Fibroblast of lung (primary cell): ENCODE data around the gene TSPYL4. TPM values are rescaled to one million over a fixed set of nuclear protein-coding genes. Genes with fewer than 3 reads are reported as not detected.

Experiments
- DNase-seq, 2 donors: peaks; one replicate each; pipeline versions ENCODE4 v3.0.0 to v3.0.0-alpha.2; 2010; ENCODE audit warnings: low read depth in 2 of 2
- H2AFZ ChIP-seq: 2 replicates; pipeline ENCODE4 v1.5.1; 2012; ENCODE audit warnings: low read length, control low read depth, inconsistent platforms
- H3K27ac ChIP-seq: 2 replicates; pipeline ENCODE4 v1.5.1; 2011; ENCODE audit warnings: low read length, control low read depth; ENCODE audit not compliant: insufficient read depth
- H3K27me3 ChIP-seq: 2 replicates; pipeline ENCODE4 v1.5.1; 2011; ENCODE audit warnings: mild to moderate bottlenecking, low read length; ENCODE audit not compliant: control insufficient read depth, insufficient read depth
- H3K36me3 ChIP-seq: 2 replicates; pipeline ENCODE4 v1.5.1; 2011; ENCODE audit warnings: low read length; ENCODE audit not compliant: control insufficient read depth, insufficient read depth
- H3K4me1 ChIP-seq: 2 replicates; pipeline ENCODE4 v1.5.1; 2011; ENCODE audit warnings: low read length; ENCODE audit not compliant: control insufficient read depth, insufficient read depth; ENCODE audit errors: extremely low read depth
- H3K4me2 ChIP-seq: 2 replicates; pipeline ENCODE4 v1.5.1; 2011; ENCODE audit warnings: low read length, control low read depth; ENCODE audit not compliant: insufficient read depth; ENCODE audit errors: extremely low read depth
- H3K4me3 ChIP-seq, 4 experiments: fragments of 200-600 bp in 1 of 4; sonication (generic) in 1 of 4; replicated peaks in 1 of 4; 2 replicates each; pipeline ENCODE4 v1.5.1; 2011 to 2016; ENCODE audit warnings: low read length in 4 of 4, low read depth in 3 of 4, mild to moderate bottlenecking in 3 of 4, control low read depth in 2 of 4, inconsistent platforms in 1 of 4, mixed read lengths in 1 of 4; ENCODE audit not compliant: insufficient read depth in 1 of 4; ENCODE audit errors: control extremely low read depth in 1 of 4
- H3K79me2 ChIP-seq: 2 replicates; pipeline ENCODE4 v1.5.1; 2012; ENCODE audit warnings: mild to moderate bottlenecking, low read length, inconsistent platforms; ENCODE audit not compliant: control insufficient read depth, insufficient read depth
- H3K9ac ChIP-seq: 2 replicates; pipeline ENCODE4 v1.5.1; 2011; ENCODE audit warnings: mild to moderate bottlenecking, low read length, control low read depth; ENCODE audit not compliant: insufficient read depth
- H3K9me3 ChIP-seq: 2 replicates; pipeline ENCODE4 v1.5.1; 2012; ENCODE audit warnings: low read depth, low read length; ENCODE audit not compliant: control insufficient read depth, insufficient read depth
- H4K20me1 ChIP-seq: 2 replicates; pipeline ENCODE4 v1.5.1; 2011; ENCODE audit warnings: low read length; ENCODE audit not compliant: control insufficient read depth, insufficient read depth; ENCODE audit errors: extremely low read depth
- EZH2 ChIP-seq: IDR thresholded peaks from 2 replicates; pipeline ENCODE4 v1.5.1; 2012; ENCODE audit warnings: low read length, control low read depth, mild to moderate bottlenecking; ENCODE audit errors: missing control alignments
- polyA plus RNA-seq, 2 donors: library from polyadenylated mRNA; depleted of rRNA in 1 of 2; stranded (reverse) in 1 of 2; unstranded in 1 of 2; fragments of >200 nt; gene quantifications; 2 replicates each; pipeline ENCODE4 v1.2.1, GENCODE V29; 2011 to 2012; ENCODE audit warnings: missing spikeins in 1 of 2
- total RNA-seq: library from RNA; depleted of rRNA; stranded (reverse); fragments of >200 nt; gene quantifications from 2 replicates; pipeline ENCODE4 v1.2.1, GENCODE V29; 2014
- TF ChIP-seq, protein P1 (sequence below), 2 donors: IDR thresholded peaks in 1 of 2; conservative IDR thresholded peaks in 1 of 2; 1 replicate in 1 of 2; 2 replicates in 1 of 2; pipeline ENCODE4 v1.5.1; 2011 to 2012; ENCODE audit warnings: low read length in 2 of 2, control low read depth in 1 of 2, inconsistent platforms in 1 of 2, low read depth in 1 of 2, mild to moderate bottlenecking in 1 of 2

TSPYL4 gene
- total and polyA plus RNA-seq, 2 donors (not counting 1 experiment from before 2014, with no cell fraction given) = 5.3 to 25.0 TPM

DNA sequence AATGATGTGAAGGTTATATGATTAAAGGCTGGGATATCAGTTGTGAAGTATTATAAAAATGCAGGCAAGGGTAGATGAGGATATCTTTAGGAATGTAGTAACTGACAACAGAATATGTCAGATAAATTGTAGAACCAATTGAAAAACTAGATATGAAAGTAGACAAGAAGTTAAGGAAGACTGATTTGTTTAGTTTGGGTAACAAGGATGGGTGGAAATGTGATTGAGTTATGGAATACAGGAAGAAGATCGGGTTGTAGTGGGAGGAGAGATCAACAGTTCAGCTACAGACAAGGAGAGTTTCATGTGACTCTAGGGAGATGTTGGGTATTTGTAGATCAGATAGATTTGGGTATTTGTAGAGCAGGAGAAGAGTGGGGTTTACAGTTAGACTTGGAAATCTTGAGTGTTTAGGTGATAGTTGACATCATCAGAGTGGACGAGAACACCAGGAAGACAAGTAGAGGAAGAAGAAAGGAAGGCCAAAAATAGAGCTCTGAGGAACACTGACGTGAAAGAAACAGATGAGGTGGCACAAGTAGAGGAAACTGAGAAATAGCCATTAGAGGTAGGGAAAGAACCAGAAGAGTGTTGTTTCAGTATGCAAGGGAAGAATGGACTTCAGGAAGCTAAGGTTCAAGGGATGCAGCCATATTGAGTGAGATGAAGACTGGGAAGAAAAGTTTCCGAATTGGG, 38.0 kb upstream of the TSPYL4 start:
- Histone ChIP-seq H3K4me3 (no peak overlapping the region), H3K36me3 (no peaks in the 10 kb centered on the region), H3K79me2 (no peaks in the 10 kb centered on the region), H2AFZ (no peak overlapping the region), H3K4me2 (no peak overlapping the region), H3K9me3 (no peaks in the 10 kb centered on the region), H3K27ac (no peak overlapping the region), H3K9ac (no peak overlapping the region), H3K27me3 (no peaks in the 10 kb centered on the region), H4K20me1 (no peaks in the 10 kb centered on the region), H3K4me1 (peaks cover 2% of the 10 kb centered on the region)
- DNase-seq = peak in 1 of 2 donors; percentile 28
- TF ChIP-seq EZH2 = no peak
- TF ChIP-seq, protein P1, sequence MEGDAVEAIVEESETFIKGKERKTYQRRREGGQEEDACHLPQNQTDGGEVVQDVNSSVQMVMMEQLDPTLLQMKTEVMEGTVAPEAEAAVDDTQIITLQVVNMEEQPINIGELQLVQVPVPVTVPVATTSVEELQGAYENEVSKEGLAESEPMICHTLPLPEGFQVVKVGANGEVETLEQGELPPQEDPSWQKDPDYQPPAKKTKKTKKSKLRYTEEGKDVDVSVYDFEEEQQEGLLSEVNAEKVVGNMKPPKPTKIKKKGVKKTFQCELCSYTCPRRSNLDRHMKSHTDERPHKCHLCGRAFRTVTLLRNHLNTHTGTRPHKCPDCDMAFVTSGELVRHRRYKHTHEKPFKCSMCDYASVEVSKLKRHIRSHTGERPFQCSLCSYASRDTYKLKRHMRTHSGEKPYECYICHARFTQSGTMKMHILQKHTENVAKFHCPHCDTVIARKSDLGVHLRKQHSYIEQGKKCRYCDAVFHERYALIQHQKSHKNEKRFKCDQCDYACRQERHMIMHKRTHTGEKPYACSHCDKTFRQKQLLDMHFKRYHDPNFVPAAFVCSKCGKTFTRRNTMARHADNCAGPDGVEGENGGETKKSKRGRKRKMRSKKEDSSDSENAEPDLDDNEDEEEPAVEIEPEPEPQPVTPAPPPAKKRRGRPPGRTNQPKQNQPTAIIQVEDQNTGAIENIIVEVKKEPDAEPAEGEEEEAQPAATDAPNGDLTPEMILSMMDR (conservative IDR thresholded peaks at IDR 0.05 in 1 of 2, IDR thresholded peaks at IDR 0.05 in 1 of 2; ENCODE audit: low read depth in 1 of 2, low read length in 2 of 2) = no peak

DNA sequence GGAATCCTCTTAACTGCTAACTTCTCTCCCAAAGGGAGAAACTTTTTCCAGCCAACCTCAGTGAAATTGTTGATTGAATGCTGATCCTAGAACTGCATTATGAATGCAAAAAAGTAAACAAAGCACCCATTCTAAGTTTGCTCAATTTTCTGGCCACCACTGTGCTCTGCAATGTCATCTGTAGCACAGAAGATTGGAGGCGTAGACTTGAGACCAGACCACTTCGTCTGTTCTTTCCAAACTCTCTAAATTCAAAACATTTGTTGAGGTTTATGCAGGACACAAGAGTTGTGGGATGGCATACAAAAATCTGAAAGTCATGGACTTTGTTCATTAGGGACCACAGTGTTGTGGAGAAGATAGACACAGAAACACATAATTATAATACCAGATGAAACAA, 36.9 kb upstream of the TSPYL4 start:
- TF ChIP-seq EZH2 = no peak
- TF ChIP-seq, protein P1 (conservative IDR thresholded peaks at IDR 0.05 in 1 of 2, IDR thresholded peaks at IDR 0.05 in 1 of 2; ENCODE audit: low read depth in 1 of 2, low read length in 2 of 2) = no peak
- peaks cover 2% of the 10 kb centered on the region for H3K4me1 ChIP-seq
- no peak overlapping the region for H2AFZ ChIP-seq
- no peaks in the 10 kb centered on the region for H3K36me3 ChIP-seq
- H3K9me3 ChIP-seq = no peaks in the 10 kb centered on the region
- no peak for DNase-seq
- no peaks in the 10 kb centered on the region for H3K79me2 ChIP-seq
- no peak overlapping the region for H3K27ac ChIP-seq
- H3K4me2 ChIP-seq = no peak overlapping the region
- H3K4me3 ChIP-seq = no peak overlapping the region
- H3K9ac ChIP-seq = no peak overlapping the region
- no peaks in the 10 kb centered on the region for H4K20me1 ChIP-seq
- no peaks in the 10 kb centered on the region for H3K27me3 ChIP-seq

DNA sequence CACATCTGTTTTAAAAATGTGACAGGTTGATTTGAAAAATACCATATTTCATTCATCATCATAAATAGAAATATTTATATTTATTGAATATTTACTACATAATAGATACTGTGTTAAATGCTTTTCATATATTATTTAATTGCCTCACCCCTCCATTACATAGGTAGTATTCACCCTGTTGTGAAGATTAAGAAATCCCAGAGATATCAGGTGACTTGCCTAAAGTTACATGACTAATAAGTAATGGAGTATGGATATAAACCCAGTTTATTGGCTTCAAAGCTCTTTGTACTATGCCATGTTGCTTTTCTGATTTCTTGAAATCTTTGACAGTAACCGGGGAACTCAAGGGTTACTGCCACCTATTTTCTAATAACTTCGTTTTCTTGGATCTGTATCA, 36.0 kb upstream of the TSPYL4 start:
- Histone ChIP-seq H3K27ac (no peak overlapping the region), H3K4me2 (no peak overlapping the region), H3K9ac (no peak overlapping the region), H3K27me3 (no peaks in the 10 kb centered on the region), H3K4me3 (no peak overlapping the region), H3K79me2 (no peaks in the 10 kb centered on the region), H3K9me3 (no peaks in the 10 kb centered on the region), H3K36me3 (no peaks in the 10 kb centered on the region), H3K4me1 (peaks cover 2% of the 10 kb centered on the region), H4K20me1 (no peaks in the 10 kb centered on the region), H2AFZ (no peak overlapping the region)
- no peak for TF ChIP-seq EZH2
- TF ChIP-seq, protein P1 (conservative IDR thresholded peaks at IDR 0.05 in 1 of 2, IDR thresholded peaks at IDR 0.05 in 1 of 2; ENCODE audit: low read depth in 1 of 2, low read length in 2 of 2) = no peak
- DNase-seq = no peak
